Measurements from ENCODE around the gene ATRAID. TPM values are rescaled to one million over a fixed set of nuclear protein-coding genes. Genes with fewer than 3 reads are reported as not detected.

Gene ATRAID
- total and polyA plus RNA-seq, 4 donors = 44.9 to 77.5 (median 48.9) TPM

DNA sequence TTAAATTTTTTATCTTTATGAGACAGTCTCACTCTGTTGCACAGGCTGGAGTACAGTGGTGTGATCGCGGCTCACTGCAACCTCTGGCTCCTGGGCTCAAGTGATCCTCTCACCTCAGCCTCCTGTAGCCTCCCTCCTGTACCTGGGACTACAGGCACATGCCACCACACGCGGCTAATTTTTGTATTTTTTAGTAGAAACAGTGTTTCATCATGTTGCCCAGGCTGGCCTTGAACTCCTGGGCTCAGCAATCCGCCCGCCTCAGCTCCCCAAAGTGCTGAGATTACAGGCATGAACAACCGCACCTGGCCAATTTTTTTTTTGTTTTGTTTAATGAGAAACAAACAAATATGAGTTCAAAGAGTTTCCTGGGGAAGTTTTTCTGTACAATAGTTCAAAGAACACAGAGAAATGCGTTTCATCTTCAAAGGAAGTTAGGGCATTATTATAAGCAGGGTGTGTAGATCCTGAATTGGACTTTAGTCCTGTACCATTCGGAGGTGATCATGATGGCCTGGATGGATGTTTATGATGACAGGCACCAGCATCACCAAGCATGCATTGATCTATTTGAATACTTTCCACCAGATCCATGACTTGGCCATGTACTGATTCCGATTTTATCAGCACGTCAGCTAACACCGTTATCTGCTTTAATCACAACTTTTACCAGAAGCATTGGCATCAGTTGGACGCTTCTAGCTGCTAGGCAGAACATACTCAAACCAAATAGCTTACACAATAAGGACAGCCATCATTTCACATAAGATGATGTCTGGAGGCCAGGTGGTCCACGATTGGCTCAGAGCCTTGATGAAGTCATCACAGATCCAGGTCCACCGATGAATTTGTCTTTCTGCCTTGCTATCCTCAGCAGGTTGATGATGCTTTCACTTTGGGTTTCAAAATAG lies 34.1 kb upstream of the ATRAID start:
- no peak overlapping the region for H3K4me3 ChIP-seq (ENCODE audit: low read depth in 1 of 3, low read length in 3 of 3)
- H3K36me3 ChIP-seq (ENCODE audit: control insufficient read depth in 4 of 4, insufficient read depth in 3 of 4, low read depth in 1 of 4, low read length in 3 of 4) = no peaks in the 10 kb centered on the region
- H3K27me3 ChIP-seq (ENCODE audit: control insufficient read depth in 4 of 4, insufficient read depth in 4 of 4, low read length in 3 of 4) = no peaks in the 10 kb centered on the region
- DNase-seq (ENCODE audit: low spot score) = no peak
- 39% methylated on average over 15 of the region's 15 CpGs for WGBS
- no peak overlapping the region for H3K9ac ChIP-seq (ENCODE audit: low read depth in 1 of 2, low read length in 2 of 2)
- H3K27ac ChIP-seq (ENCODE audit: low read depth in 1 of 2, low read length in 2 of 2) = peak overlapping the region; percentile 56 to 97
- peaks cover 10 to 20% (median 17%) of the 10 kb centered on the region in 4 donors for H3K4me1 ChIP-seq (ENCODE audit: control insufficient read depth in 4 of 4, insufficient read depth in 4 of 4, low read length in 3 of 4)
- H3K9me3 ChIP-seq (ENCODE audit: control insufficient read depth in 4 of 4, low read length in 3 of 4) = no peaks in the 10 kb centered on the region
- TF ChIP-seq FOXA1 (IDR thresholded peaks at IDR 0.05) = peak; percentile 47
- TF ChIP-seq, protein P1, sequence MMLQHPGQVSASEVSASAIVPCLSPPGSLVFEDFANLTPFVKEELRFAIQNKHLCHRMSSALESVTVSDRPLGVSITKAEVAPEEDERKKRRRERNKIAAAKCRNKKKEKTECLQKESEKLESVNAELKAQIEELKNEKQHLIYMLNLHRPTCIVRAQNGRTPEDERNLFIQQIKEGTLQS (IDR thresholded peaks at IDR 0.05) = peak; percentile 37
- TF ChIP-seq RAD21 (IDR thresholded peaks at IDR 0.05) = peak; percentile 19 to 40
- peak; percentile 50 for TF ChIP-seq FOXA2 (IDR thresholded peaks at IDR 0.05)
- TF ChIP-seq SP1 (IDR thresholded peaks at IDR 0.05) = peak; percentile 85
- TF ChIP-seq HNF4A (conservative IDR thresholded peaks at IDR 0.05) = peak; percentile 86 to 90
- TF ChIP-seq TAF1 (conservative IDR thresholded peaks at IDR 0.05) = no peak
- TF ChIP-seq, protein P2, sequence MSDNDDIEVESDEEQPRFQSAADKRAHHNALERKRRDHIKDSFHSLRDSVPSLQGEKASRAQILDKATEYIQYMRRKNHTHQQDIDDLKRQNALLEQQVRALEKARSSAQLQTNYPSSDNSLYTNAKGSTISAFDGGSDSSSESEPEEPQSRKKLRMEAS (IDR thresholded peaks at IDR 0.05) = peak; percentile 72
- TF ChIP-seq GABPA (IDR thresholded peaks at IDR 0.05 in 1 of 2, conservative IDR thresholded peaks at IDR 0.05 in 1 of 2) = no peak
- TF ChIP-seq, protein P3, sequence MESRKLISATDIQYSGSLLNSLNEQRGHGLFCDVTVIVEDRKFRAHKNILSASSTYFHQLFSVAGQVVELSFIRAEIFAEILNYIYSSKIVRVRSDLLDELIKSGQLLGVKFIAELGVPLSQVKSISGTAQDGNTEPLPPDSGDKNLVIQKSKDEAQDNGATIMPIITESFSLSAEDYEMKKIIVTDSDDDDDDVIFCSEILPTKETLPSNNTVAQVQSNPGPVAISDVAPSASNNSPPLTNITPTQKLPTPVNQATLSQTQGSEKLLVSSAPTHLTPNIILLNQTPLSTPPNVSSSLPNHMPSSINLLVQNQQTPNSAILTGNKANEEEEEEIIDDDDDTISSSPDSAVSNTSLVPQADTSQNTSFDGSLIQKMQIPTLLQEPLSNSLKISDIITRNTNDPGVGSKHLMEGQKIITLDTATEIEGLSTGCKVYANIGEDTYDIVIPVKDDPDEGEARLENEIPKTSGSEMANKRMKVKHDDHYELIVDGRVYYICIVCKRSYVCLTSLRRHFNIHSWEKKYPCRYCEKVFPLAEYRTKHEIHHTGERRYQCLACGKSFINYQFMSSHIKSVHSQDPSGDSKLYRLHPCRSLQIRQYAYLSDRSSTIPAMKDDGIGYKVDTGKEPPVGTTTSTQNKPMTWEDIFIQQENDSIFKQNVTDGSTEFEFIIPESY (IDR thresholded peaks at IDR 0.05) = peak; percentile 57
- TF ChIP-seq NR2F2 (IDR thresholded peaks at IDR 0.05) = no peak
- peak; percentile 51 to 91 for TF ChIP-seq RXRA (IDR thresholded peaks at IDR 0.05)
- TF ChIP-seq, protein P4, sequence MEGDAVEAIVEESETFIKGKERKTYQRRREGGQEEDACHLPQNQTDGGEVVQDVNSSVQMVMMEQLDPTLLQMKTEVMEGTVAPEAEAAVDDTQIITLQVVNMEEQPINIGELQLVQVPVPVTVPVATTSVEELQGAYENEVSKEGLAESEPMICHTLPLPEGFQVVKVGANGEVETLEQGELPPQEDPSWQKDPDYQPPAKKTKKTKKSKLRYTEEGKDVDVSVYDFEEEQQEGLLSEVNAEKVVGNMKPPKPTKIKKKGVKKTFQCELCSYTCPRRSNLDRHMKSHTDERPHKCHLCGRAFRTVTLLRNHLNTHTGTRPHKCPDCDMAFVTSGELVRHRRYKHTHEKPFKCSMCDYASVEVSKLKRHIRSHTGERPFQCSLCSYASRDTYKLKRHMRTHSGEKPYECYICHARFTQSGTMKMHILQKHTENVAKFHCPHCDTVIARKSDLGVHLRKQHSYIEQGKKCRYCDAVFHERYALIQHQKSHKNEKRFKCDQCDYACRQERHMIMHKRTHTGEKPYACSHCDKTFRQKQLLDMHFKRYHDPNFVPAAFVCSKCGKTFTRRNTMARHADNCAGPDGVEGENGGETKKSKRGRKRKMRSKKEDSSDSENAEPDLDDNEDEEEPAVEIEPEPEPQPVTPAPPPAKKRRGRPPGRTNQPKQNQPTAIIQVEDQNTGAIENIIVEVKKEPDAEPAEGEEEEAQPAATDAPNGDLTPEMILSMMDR (IDR thresholded peaks at IDR 0.05; ENCODE audit: low read depth, low read length, missing input control) = no peak
- TF ChIP-seq EGR1 (IDR thresholded peaks at IDR 0.05; ENCODE audit: low read depth in 2 of 2) = peak in 1 of 2 donors; percentile 45
- peak in 1 of 2 donors; percentile 85 for TF ChIP-seq JUND (IDR thresholded peaks at IDR 0.05)
- TF ChIP-seq, protein P5, sequence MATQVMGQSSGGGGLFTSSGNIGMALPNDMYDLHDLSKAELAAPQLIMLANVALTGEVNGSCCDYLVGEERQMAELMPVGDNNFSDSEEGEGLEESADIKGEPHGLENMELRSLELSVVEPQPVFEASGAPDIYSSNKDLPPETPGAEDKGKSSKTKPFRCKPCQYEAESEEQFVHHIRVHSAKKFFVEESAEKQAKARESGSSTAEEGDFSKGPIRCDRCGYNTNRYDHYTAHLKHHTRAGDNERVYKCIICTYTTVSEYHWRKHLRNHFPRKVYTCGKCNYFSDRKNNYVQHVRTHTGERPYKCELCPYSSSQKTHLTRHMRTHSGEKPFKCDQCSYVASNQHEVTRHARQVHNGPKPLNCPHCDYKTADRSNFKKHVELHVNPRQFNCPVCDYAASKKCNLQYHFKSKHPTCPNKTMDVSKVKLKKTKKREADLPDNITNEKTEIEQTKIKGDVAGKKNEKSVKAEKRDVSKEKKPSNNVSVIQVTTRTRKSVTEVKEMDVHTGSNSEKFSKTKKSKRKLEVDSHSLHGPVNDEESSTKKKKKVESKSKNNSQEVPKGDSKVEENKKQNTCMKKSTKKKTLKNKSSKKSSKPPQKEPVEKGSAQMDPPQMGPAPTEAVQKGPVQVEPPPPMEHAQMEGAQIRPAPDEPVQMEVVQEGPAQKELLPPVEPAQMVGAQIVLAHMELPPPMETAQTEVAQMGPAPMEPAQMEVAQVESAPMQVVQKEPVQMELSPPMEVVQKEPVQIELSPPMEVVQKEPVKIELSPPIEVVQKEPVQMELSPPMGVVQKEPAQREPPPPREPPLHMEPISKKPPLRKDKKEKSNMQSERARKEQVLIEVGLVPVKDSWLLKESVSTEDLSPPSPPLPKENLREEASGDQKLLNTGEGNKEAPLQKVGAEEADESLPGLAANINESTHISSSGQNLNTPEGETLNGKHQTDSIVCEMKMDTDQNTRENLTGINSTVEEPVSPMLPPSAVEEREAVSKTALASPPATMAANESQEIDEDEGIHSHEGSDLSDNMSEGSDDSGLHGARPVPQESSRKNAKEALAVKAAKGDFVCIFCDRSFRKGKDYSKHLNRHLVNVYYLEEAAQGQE (IDR thresholded peaks at IDR 0.05) = peak; percentile 18
- peak; percentile 90 for TF ChIP-seq YY1 (IDR thresholded peaks at IDR 0.05)
- peak; percentile 36 for TF ChIP-seq HNF4G (IDR thresholded peaks at IDR 0.05)
